Thyroid gland (tissue), 4 donors: ENCODE data around the gene PBX3.

ENCODE experiments used
- CTCF ChIP-seq, 6 experiments: fragments of 200-600 bp in 3 of 6; fragments of 450-650 bp in 3 of 6; sonication (generic) in 3 of 6; IDR thresholded peaks; one replicate each; pipeline ENCODE4 v1.5.1; 2016 to 2019; ENCODE audit warnings: antibody characterized with exemption in 6 of 6, mild to moderate bottlenecking in 2 of 6, inconsistent platforms in 1 of 6, moderate library complexity in 1 of 6
- POLR2A ChIP-seq, 2 donors: fragments of 450-650 bp; IDR thresholded peaks; one replicate each; pipeline ENCODE4 v1.6.1; 2017; ENCODE audit warnings: antibody characterized with exemption in 2 of 2, mild to moderate bottlenecking in 2 of 2, moderate library complexity in 1 of 2

- no peak for TF ChIP-seq CTCF (IDR thresholded peaks at IDR 0.05)
- TF ChIP-seq POLR2A (IDR thresholded peaks at IDR 0.05): no peak
These were observed 136.5 kb downstream of the PBX3 start for GRCh38 chr9:125883565-125884217.
